ENCODE results near the gene DCLRE1B.
"Not testable (repeated sequence)": the region's sequence is repeated elsewhere in the genome, so short reads cannot be mapped to it uniquely, and the experiment has no call there.

Gene DCLRE1B

GRCh38 chr1:113948151-113948550 lies 43.0 kb downstream of the DCLRE1B start:
- not testable (repeated sequence) for DNase-seq (ENCODE audit: low read depth in 3 of 3)

DNA sequence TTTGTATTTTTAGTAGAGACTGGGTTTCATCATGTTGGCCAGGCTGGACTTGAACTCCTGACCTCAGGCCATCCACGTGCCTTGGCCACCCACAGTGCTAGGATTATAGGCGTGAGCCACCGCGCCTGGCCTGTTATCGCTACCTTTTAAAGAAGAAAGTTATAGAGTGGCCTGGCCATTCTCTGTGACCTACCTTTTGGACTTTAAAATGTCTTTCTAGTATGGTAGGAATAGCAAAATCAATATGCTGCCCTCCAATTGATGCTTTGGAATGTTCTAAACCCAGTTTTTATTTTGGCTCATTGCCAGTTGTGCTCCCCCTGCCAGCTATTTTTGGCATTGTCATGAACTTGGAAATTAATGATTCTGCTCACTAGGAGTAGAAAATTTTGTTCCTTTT lies 43.9 kb downstream of the DCLRE1B start:
- no peak for DNase-seq (ENCODE audit: low read depth in 3 of 3)

DNA sequence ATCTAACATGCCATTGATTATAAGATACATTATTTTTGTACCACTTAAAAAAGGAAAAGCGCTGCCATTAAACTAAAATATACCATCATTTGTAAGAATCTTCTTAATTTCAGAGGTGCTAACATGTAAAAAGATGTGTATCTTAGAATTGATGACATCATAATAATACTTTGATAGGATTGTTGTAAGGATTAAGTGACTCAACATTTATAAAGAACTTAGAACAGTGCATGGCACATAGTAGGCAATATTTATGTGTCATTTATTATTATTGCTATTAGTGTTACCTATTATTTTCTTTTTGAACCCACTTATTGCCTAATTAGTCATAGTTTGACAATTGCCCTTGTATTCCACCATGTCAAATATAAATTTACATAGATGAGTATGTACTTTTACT lies 45.8 kb downstream of the DCLRE1B start:
- DNase-seq (ENCODE audit: low read depth in 3 of 3) = no peak

- DNase-seq (ENCODE audit: low read depth in 3 of 3) = no peak
Measured at GRCh38 chr1:113951719-113952118, 46.6 kb downstream of the DCLRE1B start.

- no peak for DNase-seq (ENCODE audit: low read depth in 3 of 3)
Measured at GRCh38 chr1:113957984-113958383, 52.9 kb downstream of the DCLRE1B start.

DNA sequence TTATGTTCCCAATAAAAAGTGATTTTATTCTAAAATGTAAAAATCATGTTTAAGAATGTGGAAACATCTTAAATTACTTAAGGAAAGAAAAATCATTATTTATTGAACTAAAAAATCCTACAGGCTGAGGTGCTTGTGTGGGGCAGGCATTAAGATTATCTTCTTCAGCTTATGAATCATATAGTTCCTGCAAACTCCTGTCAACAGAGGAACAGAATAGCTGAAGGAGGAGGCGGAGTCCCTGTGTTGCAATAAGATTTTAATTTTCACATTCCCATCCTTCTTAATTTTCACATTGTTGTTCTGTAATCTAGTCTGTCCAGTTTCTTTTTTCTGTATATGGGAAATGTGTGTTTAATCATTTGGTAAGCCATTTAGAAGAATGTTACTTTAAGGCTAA lies 53.6 kb downstream of the DCLRE1B start:
- no peak for DNase-seq (ENCODE audit: low read depth in 3 of 3)

DNA sequence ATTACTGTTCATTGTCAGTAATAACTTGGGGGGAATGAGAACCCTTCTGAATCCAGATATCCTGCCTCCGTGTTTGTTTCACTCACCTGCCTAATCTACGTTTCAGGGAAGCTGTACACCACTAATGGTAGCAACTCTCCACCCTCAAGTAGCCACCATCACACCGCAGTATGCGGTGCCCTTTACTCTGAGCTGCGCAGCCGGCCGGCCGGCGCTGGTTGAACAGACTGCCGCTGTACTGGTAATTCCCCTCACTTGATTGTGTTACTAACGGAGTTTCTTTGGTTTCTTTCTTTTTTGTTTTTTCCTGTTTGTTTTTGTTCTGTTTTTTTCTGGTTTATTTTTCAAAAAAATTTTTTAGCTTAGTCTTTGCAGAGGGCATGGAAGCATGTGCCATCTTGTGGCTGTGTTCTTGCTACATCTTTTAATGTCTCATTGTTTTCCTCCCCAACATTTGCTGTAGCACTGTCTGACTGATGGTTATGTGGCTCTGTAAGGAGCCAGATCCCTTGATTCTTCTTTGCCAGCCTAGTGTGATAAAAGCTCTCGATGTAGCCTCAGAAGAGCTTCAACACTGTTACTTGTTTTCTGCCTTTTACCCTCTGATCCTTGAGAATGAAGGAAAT lies 58.3 kb downstream of the DCLRE1B start:
- no peak for DNase-seq (ENCODE audit: low read depth in 3 of 3)
